HepG2 (cell line): ENCODE measurements around the gene DNASE1L2. TPM values are rescaled to one million over a fixed set of nuclear protein-coding genes. Genes with fewer than 3 reads are reported as not detected.

Source experiments
- ATAC-seq: fragments of 200-7000 bp; cut with Tn5 transposase; 3 replicates; pipeline ENCODE4 v1.9.1; 2020; ENCODE audit warnings: mild to moderate bottlenecking, moderate library complexity
- BruUV-seq: library from RNA; stranded (reverse); fragments of 400-500 nt; replicated peaks from 2 replicates; lab custom pipeline; 2021; lab: Mats Ljungman, UMichigan
- CTCF ChIA-PET: fragments of 300-600 bp; formaldehyde crosslinking; extraction: SDS; loops from one replicate; lab custom pipeline; 2021; ENCODE audit warnings: low total read pairs, inconsistent platforms, low intra/inter-chr PET ratio; lab: Yijun Ruan, JAX
- POLR2A ChIA-PET: fragments of 350-600 bp; sonication (Branson Sonifier 250); formaldehyde crosslinking; loops from one replicate; lab custom pipeline; 2020; ENCODE audit warnings: antibody characterized with exemption, inconsistent platforms; lab: Yijun Ruan, JAX
- DNase-seq: peaks from one replicate; pipeline ENCODE4 v3.0.0-alpha.2; 2015; ENCODE audit warnings: low spot score
- FAIRE-seq: peaks from 3 replicates; lab custom pipeline; 2011; peaks lifted over from hg19 to GRCh38; lab: Jason Lieb, UNC
- H2AFZ ChIP-seq: one replicate; pipeline ENCODE4 v1.6.1; 2011; ENCODE audit warnings: low read length, inconsistent platforms
- H3K27ac ChIP-seq: fragments of 300-600 bp; 3 replicates; pipeline ENCODE4 v1.8.0; 2011; ENCODE audit warnings: mixed run types, mild to moderate bottlenecking, mixed read lengths, low read length, inconsistent platforms; ENCODE audit not compliant: insufficient read depth; ENCODE audit errors: extremely low read length
- H3K27me3 ChIP-seq, 2 experiments: fragments of 200-600 bp in 1 of 2; 2 replicates in 1 of 2; 3 replicates in 1 of 2; pipeline versions ENCODE4 v1.6.0 to v1.8.0; 2011; ENCODE audit warnings: low read length in 2 of 2, mild to moderate bottlenecking in 2 of 2, moderate library complexity in 2 of 2, inconsistent platforms in 1 of 2; ENCODE audit not compliant: insufficient read depth in 2 of 2, control insufficient read depth in 1 of 2
- H3K36me3 ChIP-seq, 2 experiments: fragments of 200-600 bp in 1 of 2; replicated peaks in 1 of 2; 2 replicates in 1 of 2; 3 replicates in 1 of 2; pipeline versions ENCODE4 v1.5.1 to v1.8.0; 2011; ENCODE audit warnings: low read length in 2 of 2, inconsistent platforms in 1 of 2; ENCODE audit not compliant: insufficient read depth in 2 of 2, control insufficient read depth in 1 of 2
- H3K4me1 ChIP-seq: 2 replicates; pipeline ENCODE4 v1.5.1; 2012; ENCODE audit warnings: low read length, inconsistent platforms; ENCODE audit not compliant: insufficient read depth
- H3K4me2 ChIP-seq: 2 replicates; pipeline ENCODE4 v1.6.0; 2011; ENCODE audit warnings: low read depth, low read length, inconsistent platforms
- H3K4me3 ChIP-seq, 3 experiments: fragments of 200-600 bp in 1 of 3; sonication (generic), shearing (Covaris generic) in 1 of 3; replicated peaks in 1 of 3; 2 replicates each; pipeline ENCODE4 v1.5.1; 2011 to 2016; ENCODE audit warnings: low read length in 3 of 3, inconsistent platforms in 2 of 3, low read depth in 2 of 3, mild to moderate bottlenecking in 2 of 3, control low read depth in 1 of 3, mixed read lengths in 1 of 3; ENCODE audit not compliant: insufficient read depth in 1 of 3
- H3K79me2 ChIP-seq: one replicate; pipeline ENCODE4 v1.6.1; 2011; ENCODE audit warnings: low read length, inconsistent platforms; ENCODE audit not compliant: insufficient read depth
- H3K9ac ChIP-seq: 2 replicates; pipeline ENCODE4 v1.6.0; 2011; ENCODE audit warnings: mild to moderate bottlenecking, low read depth, low read length, inconsistent platforms; ENCODE audit not compliant: insufficient read depth
- H3K9me3 ChIP-seq: 2 replicates; pipeline ENCODE4 v1.5.1; 2012; ENCODE audit warnings: mild to moderate bottlenecking, low read length
- H4K20me1 ChIP-seq: 2 replicates; pipeline ENCODE4 v1.6.0; 2011; ENCODE audit warnings: inconsistent platforms, mild to moderate bottlenecking, low read length, moderate library complexity; ENCODE audit not compliant: insufficient read depth
- AGO1 ChIP-seq: fragments of 200-400 bp; formaldehyde crosslinking; IDR thresholded peaks from 2 replicates; pipeline ENCODE4 v1.6.1; 2017; ENCODE audit warnings: mild to moderate bottlenecking, low read depth, low read length, moderate library complexity; ENCODE audit not compliant: poor library complexity, severe bottlenecking
- AGO2 ChIP-seq: fragments of 200-400 bp; formaldehyde crosslinking; optimal IDR thresholded peaks from 2 replicates; pipeline ENCODE3; 2017; ENCODE audit warnings: mild to moderate bottlenecking, low read depth, low read length, moderate library complexity
- AKAP8 ChIP-seq: sonication (generic); formaldehyde crosslinking; IDR thresholded peaks from 2 replicates; pipeline ENCODE4 v1.5.1; 2020; ENCODE audit warnings: mild to moderate bottlenecking, missing genetic modification reagents
- BORCS8-MEF2B ChIP-seq: sonication (generic); formaldehyde crosslinking; IDR thresholded peaks from 2 replicates; pipeline ENCODE4 v1.8.0; 2022; ENCODE audit warnings: mild to moderate bottlenecking, missing genetic modification reagents
- GABPB1 ChIP-seq: IDR thresholded peaks from 2 replicates; pipeline ENCODE4 v1.6.1; 2016; ENCODE audit warnings: mild to moderate bottlenecking, missing genetic modification reagents, moderate library complexity, missing compliant biosample characterization
- NFE2L2 ChIP-seq: fragments of 150-350 bp; IDR thresholded peaks from 2 replicates; pipeline ENCODE4 v1.6.1; 2014; ENCODE audit warnings: low read length
- POLR2G ChIP-seq: fragments of 200-400 bp; formaldehyde crosslinking; IDR thresholded peaks from 2 replicates; pipeline ENCODE4 v1.6.1; 2018; ENCODE audit warnings: mild to moderate bottlenecking, low read depth, low read length, moderate library complexity
- PRPF4 ChIP-seq: fragments of 200-400 bp; formaldehyde crosslinking; IDR thresholded peaks from 2 replicates; pipeline ENCODE4 v1.6.1; 2016; ENCODE audit warnings: low read length, low read depth; ENCODE audit not compliant: poor library complexity, severe bottlenecking
- SMC3 ChIP-seq: IDR thresholded peaks from 2 replicates; pipeline ENCODE4 v1.6.1; 2011; ENCODE audit warnings: low read length, improper control_type of control experiment
- ZBTB21 ChIP-seq: sonication (generic); formaldehyde crosslinking; IDR thresholded peaks from 2 replicates; pipeline ENCODE4 v1.4.0; 2020; ENCODE audit warnings: missing genetic modification reagents
- ZMAT3 ChIP-seq: sonication (generic); formaldehyde crosslinking; conservative IDR thresholded peaks from 2 replicates; pipeline ENCODE4 v1.7.0; 2021; ENCODE audit warnings: missing genetic modification reagents
- ZNF564 ChIP-seq: sonication (generic); formaldehyde crosslinking; IDR thresholded peaks from 2 replicates; pipeline ENCODE4 v1.8.1; 2023; ENCODE audit warnings: mild to moderate bottlenecking, missing genetic modification reagents
- WGBS: methylation state at CpG from one replicate; pipeline ENCODE4 v1.1.6; 2017; ENCODE audit warnings: low lambda C conversion rate; 5-methylcytosine and 5-hydroxymethylcytosine counted together
- in situ Hi-C: cut with HindIII; loops from 2 replicates; pipeline ENCODE4 v1.10.0; 2017; ENCODE audit warnings: low pct_unique_long_range_greater_than_20kb; ENCODE audit not compliant: extremely low pct_ligation_motif_present
- intact Hi-C: fragments of 100-400 bp; cut with micrococcal nuclease; formaldehyde crosslinking; loops from one replicate; pipeline ENCODE4 v1.10.0; 2022; ENCODE audit not compliant: unreplicated experiment
- polyA plus RNA-seq, 8 experiments: library from polyadenylated mRNA; depleted of rRNA in 3 of 8; stranded (reverse) in 7 of 8; unstranded in 1 of 8; fragments of >200 nt; fragmentation: Illumina TruSeq in 4 of 8; extraction: Trizol in 4 of 8; gene quantifications; 2 replicates each; pipeline versions ENCODE4 v1.2.1 to v1.2.3, GENCODE V29; 2011 to 2016; ENCODE audit warnings: low read depth in 4 of 8, missing spikeins in 1 of 8, mixed read lengths in 1 of 8; ENCODE audit not compliant: insufficient read depth in 1 of 8
- total RNA-seq, 5 experiments: library from RNA; depleted of rRNA; stranded (reverse); fragments of >200 nt; fragmentation: Illumina TruSeq; extraction: Trizol; gene quantifications; 2 replicates each; pipeline ENCODE4 v1.2.3, GENCODE V29; 2016; ENCODE audit warnings: low read depth in 1 of 5
- TF ChIP-seq, protein P1 (sequence below): sonication (generic); formaldehyde crosslinking; IDR thresholded peaks from 2 replicates; pipeline ENCODE4 v1.4.0; 2020; ENCODE audit warnings: missing genetic modification reagents, mild to moderate bottlenecking, borderline replicate concordance
- TF ChIP-seq, protein P2 (sequence below): sonication (generic); formaldehyde crosslinking; IDR thresholded peaks from 2 replicates; pipeline ENCODE4 v1.4.0; 2020; ENCODE audit warnings: mild to moderate bottlenecking, missing genetic modification reagents

DNASE1L2 gene
- total and polyA plus RNA-seq, 2 of the 13 experiments (the other 11 are each of a cell fraction or from before 2014, with no cell fraction given) = 0.44 to 0.50 TPM

DNA sequence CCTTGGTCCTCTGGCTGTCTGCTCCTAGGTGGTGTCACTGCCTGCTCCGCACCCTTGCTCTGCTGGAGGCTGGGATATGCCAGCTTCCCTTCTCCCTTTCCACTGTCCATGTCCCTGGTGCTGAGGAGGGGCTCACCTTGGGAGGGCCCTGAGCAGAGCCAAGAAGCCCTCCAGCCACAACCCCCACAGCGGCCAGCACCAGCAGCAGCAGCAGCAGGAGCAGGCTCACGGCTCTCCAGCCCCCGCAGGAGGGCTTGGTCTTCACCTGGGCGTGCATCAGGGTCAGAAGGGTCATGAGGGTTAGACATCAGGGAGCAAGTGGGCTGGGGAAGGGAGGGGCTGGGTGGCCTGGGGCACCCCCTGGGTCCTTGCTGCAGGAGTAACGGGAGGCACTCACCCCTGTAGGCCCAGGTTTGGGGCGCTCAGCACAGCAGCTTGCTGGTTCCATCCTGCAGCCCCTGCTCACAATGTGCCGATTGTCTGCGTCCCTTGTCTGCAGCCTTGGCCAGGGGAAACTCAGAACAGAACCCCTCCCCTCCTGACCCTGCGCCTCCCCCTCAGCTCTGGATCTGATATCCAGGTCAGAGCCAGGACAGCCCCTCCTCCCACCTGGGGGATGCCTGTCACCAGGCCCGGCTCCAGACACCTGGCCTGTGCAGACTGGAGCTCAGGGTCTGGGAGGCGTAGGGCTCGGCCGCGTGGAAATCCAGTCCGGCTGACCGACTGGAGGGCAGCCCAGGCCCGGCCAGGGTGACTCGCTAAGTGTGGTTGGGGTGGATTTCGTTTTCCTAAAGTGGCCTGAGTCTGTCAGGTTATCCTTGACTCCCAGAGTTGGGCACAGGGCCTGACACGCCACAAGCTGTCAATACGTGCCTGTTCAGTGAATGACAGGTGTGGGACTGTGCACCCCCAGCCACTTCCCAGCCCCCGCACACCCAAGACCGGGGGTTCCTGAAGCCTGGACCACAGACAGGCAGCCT, 25.6 kb upstream of the DNASE1L2 start, which contains the start of gene BRICD5 (continued):
- TF ChIP-seq, protein P1, sequence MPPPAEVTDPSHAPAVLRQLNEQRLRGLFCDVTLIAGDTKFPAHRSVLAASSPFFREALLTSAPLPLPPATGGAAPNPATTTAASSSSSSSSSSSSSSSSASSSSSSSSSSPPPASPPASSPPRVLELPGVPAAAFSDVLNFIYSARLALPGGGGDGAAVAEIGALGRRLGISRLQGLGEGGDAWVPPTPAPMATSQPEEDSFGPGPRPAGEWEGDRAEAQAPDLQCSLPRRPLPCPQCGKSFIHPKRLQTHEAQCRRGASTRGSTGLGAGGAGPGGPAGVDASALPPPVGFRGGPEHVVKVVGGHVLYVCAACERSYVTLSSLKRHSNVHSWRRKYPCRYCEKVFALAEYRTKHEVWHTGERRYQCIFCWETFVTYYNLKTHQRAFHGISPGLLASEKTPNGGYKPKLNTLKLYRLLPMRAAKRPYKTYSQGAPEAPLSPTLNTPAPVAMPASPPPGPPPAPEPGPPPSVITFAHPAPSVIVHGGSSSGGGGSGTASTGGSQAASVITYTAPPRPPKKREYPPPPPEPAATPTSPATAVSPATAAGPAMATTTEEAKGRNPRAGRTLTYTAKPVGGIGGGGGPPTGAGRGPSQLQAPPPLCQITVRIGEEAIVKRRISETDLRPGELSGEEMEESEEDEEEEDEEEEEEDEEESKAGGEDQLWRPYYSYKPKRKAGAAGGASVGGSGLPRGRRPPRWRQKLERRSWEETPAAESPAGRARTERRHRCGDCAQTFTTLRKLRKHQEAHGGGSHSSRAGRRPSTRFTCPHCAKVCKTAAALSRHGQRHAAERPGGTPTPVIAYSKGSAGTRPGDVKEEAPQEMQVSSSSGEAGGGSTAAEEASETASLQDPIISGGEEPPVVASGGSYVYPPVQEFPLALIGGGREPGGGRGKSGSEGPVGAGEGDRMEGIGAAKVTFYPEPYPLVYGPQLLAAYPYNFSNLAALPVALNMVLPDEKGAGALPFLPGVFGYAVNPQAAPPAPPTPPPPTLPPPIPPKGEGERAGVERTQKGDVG (CRISPR knock-in tag) = no peak
- TF ChIP-seq PRPF4 (no peak), ZBTB21 (CRISPR knock-in tag) (no peak), SMC3 (no peak), ZMAT3 (no peak), ZNF564 (CRISPR knock-in tag) (no peak)

DNA sequence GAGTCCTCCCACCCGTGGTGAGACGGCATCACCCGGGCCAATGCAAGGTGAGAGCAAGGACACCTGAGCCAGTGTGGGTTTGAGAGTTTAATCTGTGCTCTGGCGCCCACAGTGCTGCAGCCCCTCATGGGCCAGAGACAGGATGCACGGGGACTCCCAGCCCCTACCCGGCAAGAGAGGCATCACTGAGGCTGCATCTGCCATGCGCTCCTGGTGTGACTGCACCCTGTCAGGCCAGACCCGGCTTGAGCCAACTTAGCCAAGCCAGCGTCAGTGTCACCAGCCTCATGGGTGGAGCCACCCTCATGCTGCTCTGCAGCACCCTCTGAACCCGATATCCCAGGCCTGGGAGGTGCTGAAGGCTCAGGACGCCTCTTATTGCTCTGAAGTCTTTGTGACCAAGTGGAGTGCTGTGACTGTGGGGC, 24.3 kb upstream of the DNASE1L2 start:
- no peak for FAIRE-seq
- Histone ChIP-seq H3K79me2 (peaks cover 20% of the 10 kb centered on the region), H3K4me1 (peaks cover 52% of the 10 kb centered on the region), H3K4me3 (no peak overlapping the region), H3K27ac (no peak overlapping the region), H3K4me2 (no peak overlapping the region), H2AFZ (no peak overlapping the region), H3K9me3 (no peaks in the 10 kb centered on the region), H3K9ac (no peak overlapping the region), H3K27me3 (no peaks in the 10 kb centered on the region; a peak in 1 of 5 replicates), H3K36me3 (peaks cover 4 to 20% of the 10 kb centered on the region in 2 experiments; a peak in 4 of 5 replicates), H4K20me1 (0 out of 2 replicates have a peak, but pooled peaks cover 3% of the 10 kb centered on the region)
- ChIA-PET CTCF (no interaction called here), POLR2A (interaction anchor here (1.3 kb wide), 1 partner anchor 40 kb away, joined by 3 read pairs; the partner anchor contains the start of gene ECI1)
- no peak for ATAC-seq
- in situ Hi-C loops (no loop called here), intact Hi-C loops (no loop called here)
- 77% methylated on average over 3 of the region's 11 CpGs for WGBS
- no peak for DNase-seq
- no TSS peak for BruUV-seq
- TF ChIP-seq AGO1 = peak; percentile 27
- 0 out of 2 replicates have a peak, but pooled peaks have one; percentile 41 for TF ChIP-seq BORCS8-MEF2B (CRISPR knock-in tag)
- TF ChIP-seq GABPB1 (CRISPR knock-in tag) = 0 out of 2 replicates have a peak, but pooled peaks have one; percentile 2
- peak; percentile 58; the same call in 1 of the 2 replicates for TF ChIP-seq POLR2G
- no peak for TF ChIP-seq NFE2L2
- TF ChIP-seq, protein P2, sequence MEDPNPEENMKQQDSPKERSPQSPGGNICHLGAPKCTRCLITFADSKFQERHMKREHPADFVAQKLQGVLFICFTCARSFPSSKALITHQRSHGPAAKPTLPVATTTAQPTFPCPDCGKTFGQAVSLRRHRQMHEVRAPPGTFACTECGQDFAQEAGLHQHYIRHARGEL (CRISPR knock-in tag) = no peak
- peak; percentile 92 for TF ChIP-seq AGO2
- peak; percentile 76; the same call in 1 of the 2 replicates for TF ChIP-seq AKAP8 (CRISPR knock-in tag)
